Measurements from ENCODE around the gene ACIN1.
A peak's percentile ranks its signal among the peaks of the same experiment; 100 is the strongest.

ACIN1 gene

DNA sequence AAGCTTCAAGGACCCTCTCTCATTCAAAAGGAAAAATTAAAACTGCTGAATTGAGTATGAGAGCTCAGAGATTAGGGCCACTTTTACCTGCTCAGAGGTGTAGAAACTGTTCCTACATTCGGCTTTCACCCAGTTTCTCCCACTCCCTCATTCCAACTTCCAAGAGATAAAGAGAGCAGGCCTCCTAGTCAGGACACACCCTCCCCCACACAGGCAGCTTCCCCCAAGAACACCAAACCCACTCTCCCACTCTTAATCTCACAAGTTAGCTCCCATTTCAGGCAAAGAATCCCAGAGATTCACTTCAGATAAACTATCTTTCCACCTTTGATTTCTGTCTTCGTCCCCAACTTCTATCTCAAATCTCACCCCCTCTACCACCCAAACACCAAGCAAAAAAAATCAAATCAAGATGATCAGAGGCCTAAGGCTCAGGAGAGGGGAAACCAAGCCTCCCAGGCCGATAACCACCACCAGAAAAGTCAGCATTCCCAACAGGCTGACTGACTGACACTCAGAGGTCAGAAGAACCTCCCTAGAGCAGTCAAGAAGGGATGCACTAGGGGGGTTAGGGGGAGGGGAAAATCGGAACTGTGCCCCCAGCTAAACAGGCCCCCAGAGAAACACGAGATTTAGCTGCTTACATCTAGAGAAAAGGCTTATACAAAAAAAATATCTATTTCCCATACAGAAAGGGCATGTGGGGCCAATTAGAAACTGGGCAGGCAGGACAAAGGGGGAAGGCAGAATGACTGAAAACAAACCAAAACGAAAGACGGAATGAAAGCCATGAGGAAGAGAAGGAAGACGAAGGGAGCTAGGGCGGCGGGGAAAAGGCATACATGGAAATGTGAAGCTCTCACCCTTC, 24.4 kb downstream of the ACIN1 start:
- peak overlapping the region; percentile 93 for H3K4me3 Mint-ChIP-seq
- no peaks in the 10 kb centered on the region for H3K27me3 Mint-ChIP-seq (ENCODE audit: low read depth)
- peaks cover 30% of the 10 kb centered on the region for H3K4me1 Mint-ChIP-seq (ENCODE audit: low read depth)
- DNase-seq (ENCODE audit: low spot score), result no peak
- H3K36me3 Mint-ChIP-seq (ENCODE audit: low read depth), result peaks cover 59% of the 10 kb centered on the region
- peak overlapping the region; percentile 89 for H3K27ac Mint-ChIP-seq
- H3K9me3 Mint-ChIP-seq, result no peaks in the 10 kb centered on the region

DNA sequence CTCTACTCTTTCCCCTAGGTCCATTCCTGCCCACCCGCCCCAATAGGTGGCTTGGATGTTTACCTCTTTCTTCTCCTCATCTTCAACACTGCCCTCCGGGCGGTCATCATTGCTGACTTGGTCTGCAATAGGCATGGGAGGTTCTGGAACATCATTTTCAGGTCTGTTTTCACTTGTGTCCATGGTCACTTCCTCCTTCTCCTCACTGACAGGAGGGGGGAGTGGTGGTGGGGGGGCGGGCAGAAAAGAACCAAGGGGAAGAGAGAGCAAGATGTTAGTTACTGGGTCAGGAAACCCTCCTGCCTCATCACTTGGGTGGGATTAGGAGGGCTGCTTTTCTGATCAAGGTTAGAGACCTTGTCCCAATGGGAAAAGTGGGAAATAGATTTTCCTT, 25.5 kb downstream of the ACIN1 start:
- no peak for DNase-seq (ENCODE audit: low spot score)
- Mint-ChIP-seq H3K4me3 (no peak overlapping the region), H3K27ac (no peak overlapping the region), H3K36me3 (ENCODE audit: low read depth) (peaks cover 55% of the 10 kb centered on the region), H3K4me1 (ENCODE audit: low read depth) (peaks cover 29% of the 10 kb centered on the region), H3K9me3 (no peaks in the 10 kb centered on the region), H3K27me3 (ENCODE audit: low read depth) (no peaks in the 10 kb centered on the region)

DNA sequence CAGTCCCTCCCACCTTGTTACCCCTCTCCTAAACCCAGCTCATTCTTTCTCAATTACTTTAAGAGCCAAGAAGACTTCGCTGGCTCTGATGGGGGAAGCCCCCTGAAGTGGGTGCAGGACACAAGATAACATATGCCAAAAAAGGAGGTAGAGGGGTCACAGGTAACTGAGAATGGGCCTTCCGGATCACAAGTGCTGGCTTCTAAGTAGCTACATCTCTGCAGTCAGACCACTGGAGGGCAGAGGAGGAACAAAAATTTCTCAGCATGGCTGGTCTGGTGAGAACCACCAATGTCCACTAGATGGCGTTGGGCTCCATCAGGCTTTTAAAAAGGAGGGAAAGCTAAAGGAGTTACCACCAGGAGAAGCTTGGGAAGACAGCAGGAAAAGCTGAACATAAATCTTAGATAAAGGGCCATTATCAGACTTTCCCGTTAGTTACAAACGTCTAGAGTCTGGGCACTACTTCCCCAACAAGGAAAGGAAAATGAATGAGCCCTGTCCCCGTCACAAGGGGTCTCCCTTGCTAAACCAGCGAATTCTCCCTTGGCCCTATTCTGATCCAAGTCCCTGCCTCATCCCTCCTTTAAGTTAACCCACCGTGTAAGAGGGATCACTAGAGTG, 26.0 kb downstream of the ACIN1 start:
- no peaks in the 10 kb centered on the region for H3K9me3 Mint-ChIP-seq
- H3K27ac Mint-ChIP-seq, result peak overlapping the region; percentile 45
- peaks cover 59% of the 10 kb centered on the region for H3K36me3 Mint-ChIP-seq (ENCODE audit: low read depth)
- H3K4me1 Mint-ChIP-seq (ENCODE audit: low read depth), result peaks cover 29% of the 10 kb centered on the region
- peak; percentile 69 for DNase-seq (ENCODE audit: low spot score)
- H3K4me3 Mint-ChIP-seq, result peak overlapping the region; percentile 48
- no peaks in the 10 kb centered on the region for H3K27me3 Mint-ChIP-seq (ENCODE audit: low read depth)

DNA sequence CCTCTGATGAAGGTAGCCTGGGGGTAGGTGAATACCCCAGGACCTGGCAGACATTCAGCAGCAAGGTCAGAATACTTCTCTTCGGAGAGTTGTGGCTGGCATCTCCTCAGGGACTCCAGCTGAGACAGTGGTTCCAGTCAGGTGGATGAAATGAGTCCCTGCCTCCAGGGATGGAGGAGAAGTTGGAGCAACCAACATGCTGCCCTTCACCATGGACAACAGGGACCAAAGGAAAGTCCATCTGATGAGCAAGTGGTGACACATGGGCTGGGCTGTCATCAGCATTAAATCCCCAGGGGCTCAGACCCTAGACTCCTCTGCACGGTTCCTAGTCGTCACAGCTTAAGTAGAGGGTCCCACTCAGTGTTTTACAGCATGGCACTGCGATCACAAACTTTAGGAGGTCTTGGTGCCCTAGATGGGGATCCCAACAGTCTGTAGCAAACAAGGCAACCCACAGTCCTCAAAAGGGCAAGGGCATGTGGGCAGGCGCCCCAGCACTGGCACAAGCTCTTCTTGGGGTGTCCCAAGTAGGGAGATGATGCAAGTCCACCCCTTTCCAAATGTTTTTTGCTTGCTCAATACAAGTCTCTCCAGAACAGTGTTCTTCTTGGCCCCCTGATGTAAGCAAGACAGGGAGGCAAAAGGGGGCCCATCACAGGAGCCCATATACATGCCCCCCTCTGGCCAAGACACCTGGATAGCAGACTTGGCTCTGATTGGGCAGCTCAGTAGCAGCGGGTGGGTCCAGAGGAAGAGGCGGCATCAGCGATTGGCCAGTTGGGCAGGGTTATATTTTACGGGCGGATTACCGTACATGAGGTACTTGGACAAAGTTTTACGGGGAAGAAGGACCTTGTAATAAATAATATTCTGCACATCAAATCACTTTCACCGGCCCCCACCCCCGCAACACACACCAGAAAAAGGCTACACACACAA, 26.8 kb downstream of the ACIN1 start:
- no peak for DNase-seq (ENCODE audit: low spot score)

GRCh38 chr14:23066855-23067744, 27.8 kb downstream of the ACIN1 start:
- H3K27me3 Mint-ChIP-seq (ENCODE audit: low read depth), result no peaks in the 10 kb centered on the region
- no peaks in the 10 kb centered on the region for H3K9me3 Mint-ChIP-seq
- DNase-seq (ENCODE audit: low spot score), result no peak
- H3K4me3 Mint-ChIP-seq, result no peak overlapping the region
- H3K36me3 Mint-ChIP-seq (ENCODE audit: low read depth), result peaks cover 70% of the 10 kb centered on the region
- H3K4me1 Mint-ChIP-seq (ENCODE audit: low read depth), result peaks cover 22% of the 10 kb centered on the region
- H3K27ac Mint-ChIP-seq, result no peak overlapping the region

More for the DNA sequence above, 26.8 kb downstream of the ACIN1 start:
- H3K4me1 Mint-ChIP-seq (ENCODE audit: low read depth), result peaks cover 29% of the 10 kb centered on the region
- H3K27me3 Mint-ChIP-seq (ENCODE audit: low read depth), result no peaks in the 10 kb centered on the region
- H3K9me3 Mint-ChIP-seq, result no peaks in the 10 kb centered on the region
- no peak overlapping the region for H3K27ac Mint-ChIP-seq
- peaks cover 66% of the 10 kb centered on the region for H3K36me3 Mint-ChIP-seq (ENCODE audit: low read depth)
- H3K4me3 Mint-ChIP-seq, result no peak overlapping the region

DNA sequence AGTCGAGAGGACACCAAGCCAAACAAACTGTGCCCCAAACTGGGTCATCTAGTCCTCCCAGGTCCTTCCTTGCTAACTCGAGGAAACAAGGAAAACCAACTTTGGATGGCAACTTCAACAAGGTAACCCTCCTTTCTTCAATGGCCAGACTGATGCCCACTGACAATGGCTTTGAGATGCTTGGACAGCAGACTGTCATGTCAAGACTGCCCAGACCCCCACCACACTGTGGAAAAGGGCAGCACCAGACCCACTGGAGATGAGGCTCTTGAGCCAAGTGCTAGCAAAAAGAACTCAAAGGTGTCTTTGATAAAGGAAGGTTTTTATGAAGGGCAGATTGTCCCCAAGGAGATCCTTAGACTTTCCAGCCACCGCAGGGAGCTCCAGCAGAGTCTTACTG, 28.6 kb downstream of the ACIN1 start:
- Mint-ChIP-seq H3K36me3 (ENCODE audit: low read depth) (peaks cover 71% of the 10 kb centered on the region), H3K27me3 (ENCODE audit: low read depth) (no peaks in the 10 kb centered on the region), H3K9me3 (no peaks in the 10 kb centered on the region), H3K4me1 (ENCODE audit: low read depth) (peaks cover 17% of the 10 kb centered on the region), H3K27ac (no peak overlapping the region), H3K4me3 (no peak overlapping the region)
- no peak for DNase-seq (ENCODE audit: low spot score)

- Mint-ChIP-seq H3K4me1 (ENCODE audit: low read depth) (peaks cover under 1% of the 10 kb centered on the region), H3K9me3 (no peaks in the 10 kb centered on the region), H3K27ac (no peak overlapping the region), H3K27me3 (ENCODE audit: low read depth) (no peaks in the 10 kb centered on the region), H3K36me3 (ENCODE audit: low read depth) (peaks cover 71% of the 10 kb centered on the region), H3K4me3 (no peak overlapping the region)
- no peak for DNase-seq (ENCODE audit: low spot score)
These were observed 31.3 kb downstream of the ACIN1 start for GRCh38 chr14:23063601-23064000.

DNA sequence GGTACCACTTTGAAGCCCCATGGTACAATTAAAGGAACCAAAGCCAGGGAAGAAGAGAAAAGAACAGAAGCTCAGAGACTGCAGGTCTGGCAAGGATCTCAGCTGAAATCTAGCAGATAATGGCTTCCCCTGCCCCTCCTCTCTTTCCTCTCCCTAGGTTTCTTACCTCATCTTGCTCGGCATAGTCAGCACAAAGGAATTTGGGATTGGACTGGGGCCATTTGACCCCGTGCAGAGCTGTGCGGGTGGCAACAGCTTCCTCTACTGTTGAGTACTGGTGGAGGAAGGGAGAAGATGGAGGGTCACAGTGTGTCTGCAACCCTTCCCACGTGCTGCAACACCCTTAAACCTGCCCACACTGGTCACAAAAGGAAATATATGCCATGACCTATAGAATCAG, 32.9 kb downstream of the ACIN1 start:
- H3K36me3 Mint-ChIP-seq (ENCODE audit: low read depth), result peaks cover 66% of the 10 kb centered on the region
- no peak overlapping the region for H3K27ac Mint-ChIP-seq
- DNase-seq (ENCODE audit: low spot score), result no peak

DNA sequence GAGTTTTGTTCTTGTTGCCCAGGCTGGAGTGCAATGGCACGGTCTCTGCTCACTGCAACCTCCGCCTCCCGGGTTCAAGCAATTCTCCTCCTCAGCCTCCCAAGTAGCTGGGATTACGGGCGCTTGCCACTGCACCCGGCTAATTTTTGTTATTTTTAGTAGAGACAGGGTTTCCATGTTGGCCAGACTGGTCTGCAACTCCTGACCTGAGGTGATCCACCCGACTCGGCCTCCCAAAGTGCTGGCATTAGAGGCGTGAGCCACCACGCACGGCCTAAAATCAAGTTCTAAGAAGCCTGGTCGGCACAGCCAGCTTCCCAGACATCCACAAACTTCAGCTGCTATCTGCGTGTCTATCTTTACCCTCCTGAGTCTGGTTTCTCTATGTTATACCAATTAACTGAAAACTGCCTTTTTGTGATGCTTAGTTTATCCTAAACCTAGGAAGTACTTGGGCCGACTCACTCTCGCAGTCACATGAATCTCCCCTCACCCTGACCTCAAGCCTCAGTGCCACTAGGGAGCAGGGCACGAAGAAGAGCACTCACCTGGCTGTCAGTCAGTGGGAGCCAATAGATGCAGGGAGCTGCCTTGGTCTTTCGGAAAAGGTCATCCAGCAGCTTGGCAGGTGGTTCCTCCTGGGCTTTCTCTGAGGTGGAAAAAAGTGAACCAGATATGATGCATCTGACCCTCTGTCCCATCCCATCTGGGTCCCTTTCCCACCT, 34.2 kb downstream of the ACIN1 start:
- Mint-ChIP-seq H3K4me3 (no peak overlapping the region), H3K27ac (no peak overlapping the region), H3K9me3 (no peaks in the 10 kb centered on the region), H3K4me1 (ENCODE audit: low read depth) (peaks cover 14% of the 10 kb centered on the region), H3K27me3 (ENCODE audit: low read depth) (peaks cover 8% of the 10 kb centered on the region), H3K36me3 (ENCODE audit: low read depth) (peaks cover 53% of the 10 kb centered on the region)
- DNase-seq (ENCODE audit: low spot score), result no peak

More for the DNA sequence above, 32.9 kb downstream of the ACIN1 start:
- Mint-ChIP-seq H3K9me3 (no peaks in the 10 kb centered on the region), H3K27me3 (ENCODE audit: low read depth) (peaks cover under 1% of the 10 kb centered on the region), H3K4me1 (ENCODE audit: low read depth) (peaks cover 4% of the 10 kb centered on the region), H3K4me3 (no peak overlapping the region)

GRCh38 chr14:23058654-23059504, 36.1 kb downstream of the ACIN1 start:
- H3K9me3 Mint-ChIP-seq, result no peaks in the 10 kb centered on the region
- no peak overlapping the region for H3K27ac Mint-ChIP-seq
- peaks cover 14% of the 10 kb centered on the region for H3K4me1 Mint-ChIP-seq (ENCODE audit: low read depth)
- no peak overlapping the region for H3K4me3 Mint-ChIP-seq
- peaks cover 40% of the 10 kb centered on the region for H3K36me3 Mint-ChIP-seq (ENCODE audit: low read depth)
- DNase-seq (ENCODE audit: low spot score), result no peak
- H3K27me3 Mint-ChIP-seq (ENCODE audit: low read depth), result peaks cover 8% of the 10 kb centered on the region

GRCh38 chr14:23057757-23058653, 36.9 kb downstream of the ACIN1 start:
- Mint-ChIP-seq H3K27ac (no peak overlapping the region), H3K4me1 (ENCODE audit: low read depth) (peaks cover 14% of the 10 kb centered on the region), H3K27me3 (ENCODE audit: low read depth) (peaks cover 8% of the 10 kb centered on the region), H3K4me3 (peak overlapping the region; percentile 81), H3K36me3 (ENCODE audit: low read depth) (peaks cover 32% of the 10 kb centered on the region), H3K9me3 (no peaks in the 10 kb centered on the region)
- DNase-seq (ENCODE audit: low spot score), result peak; percentile 80
